Stimulated activated CD8-positive, alpha-beta memory T cell treated with anti-CD3 and anti-CD28 coated beads, Interleukin-12 subunit alpha, Interleukin-12 subunit beta, amount 100 ng/mL, for 24 hours (primary cell): ENCODE data around the gene PHYKPL.

Experiments
- DNase-seq: peaks from one replicate; pipeline ENCODE4 v3.0.0-alpha.2; 2020; ENCODE audit errors: extremely low read depth

Gene PHYKPL

GRCh38 chr5:178232124-178232919 lies at the start of gene PHYKPL:
Gene PHYKPL (minus strand): TSS chr5:178232802. CDS start chr5:178232550, 252 bp downstream.
- peak; percentile 42 for DNase-seq

- DNase-seq: no peak
Observed at GRCh38 chr5:178282391-178282790, 49.8 kb upstream of the PHYKPL start.

- no peak for DNase-seq
Observed at GRCh38 chr5:178281331-178281730, 48.7 kb upstream of the PHYKPL start.

- no peak for DNase-seq
Observed at GRCh38 chr5:178280631-178281030, 48.0 kb upstream of the PHYKPL start.

GRCh38 chr5:178279723-178280438 lies 47.3 kb upstream of the PHYKPL start:
- DNase-seq: peak; percentile 15

GRCh38 chr5:178279026-178279722 lies 46.6 kb upstream of the PHYKPL start:
- no peak for DNase-seq

GRCh38 chr5:178278358-178279023 lies 45.9 kb upstream of the PHYKPL start:
- no peak for DNase-seq

GRCh38 chr5:178277866-178278265 lies 45.3 kb upstream of the PHYKPL start:
- DNase-seq: no peak

- no peak for DNase-seq
Observed at GRCh38 chr5:178277346-178277745, 44.7 kb upstream of the PHYKPL start.

- no peak for DNase-seq
Observed at GRCh38 chr5:178274781-178275537, 42.4 kb upstream of the PHYKPL start.

- DNase-seq: no peak
Observed at GRCh38 chr5:178273665-178274541, 41.3 kb upstream of the PHYKPL start.

- no peak for DNase-seq
Observed at GRCh38 chr5:178273041-178273440, 40.4 kb upstream of the PHYKPL start.

GRCh38 chr5:178272591-178272990 lies 40.0 kb upstream of the PHYKPL start:
- DNase-seq: no peak

GRCh38 chr5:178271726-178272479 lies 39.3 kb upstream of the PHYKPL start:
- DNase-seq: no peak

GRCh38 chr5:178271231-178271630 lies 38.6 kb upstream of the PHYKPL start:
- DNase-seq: no peak

GRCh38 chr5:178269499-178269898 lies 36.9 kb upstream of the PHYKPL start:
- DNase-seq: no peak

GRCh38 chr5:178267876-178268275 lies 35.3 kb upstream of the PHYKPL start:
- DNase-seq: no peak

GRCh38 chr5:178267245-178267644 lies 34.6 kb upstream of the PHYKPL start:
- DNase-seq: no peak

- no peak for DNase-seq
Observed at GRCh38 chr5:178266581-178266980, 34.0 kb upstream of the PHYKPL start.
